HEK293T (cell line): ENCODE data around the gene CDKN2B.

ENCODE experiments used
- BHLHE40 ChIP-seq: fragments of 450-650 bp; IDR thresholded peaks from 2 replicates; pipeline ENCODE4 v1.6.1; 2016; ENCODE audit warnings: mild to moderate bottlenecking, moderate library complexity, borderline replicate concordance
- CTBP1 ChIP-seq: fragments of 450-650 bp; IDR thresholded peaks from 2 replicates; pipeline ENCODE4 v1.6.1; 2016; ENCODE audit warnings: borderline replicate concordance
- ELF4 ChIP-seq: fragments of 450-650 bp; IDR thresholded peaks from 2 replicates; pipeline ENCODE4 v1.6.1; 2017; ENCODE audit warnings: antibody characterized with exemption
- FOXA1 ChIP-seq: fragments of 450-650 bp; IDR thresholded peaks from 2 replicates; pipeline ENCODE4 v1.6.1; 2016; ENCODE audit warnings: mild to moderate bottlenecking
- FOXK2 ChIP-seq: fragments of 450-650 bp; IDR thresholded peaks from 2 replicates; pipeline ENCODE4 v1.6.1; 2016; ENCODE audit warnings: mild to moderate bottlenecking
- FOXM1 ChIP-seq: fragments of 450-650 bp; IDR thresholded peaks from 2 replicates; pipeline ENCODE4 v1.6.1; 2017; ENCODE audit warnings: mild to moderate bottlenecking, borderline replicate concordance
- HDGF ChIP-seq: fragments of 450-650 bp; IDR thresholded peaks from 2 replicates; pipeline ENCODE4 v1.6.1; 2017; ENCODE audit warnings: antibody characterized with exemption, borderline replicate concordance
- LEF1 ChIP-seq: fragments of 450-650 bp; IDR thresholded peaks from 2 replicates; pipeline ENCODE4 v1.6.1; 2017; ENCODE audit warnings: mild to moderate bottlenecking, borderline replicate concordance
- NFRKB ChIP-seq: fragments of 450-650 bp; IDR thresholded peaks from 2 replicates; pipeline ENCODE4 v1.6.1; 2016; ENCODE audit warnings: mild to moderate bottlenecking, moderate library complexity
- PKNOX1 ChIP-seq: fragments of 450-650 bp; IDR thresholded peaks from 2 replicates; pipeline ENCODE4 v1.6.1; 2016
- SP1 ChIP-seq: fragments of 450-650 bp; IDR thresholded peaks from 2 replicates; pipeline ENCODE4 v1.6.1; 2017
- SUZ12 ChIP-seq: fragments of 450-650 bp; IDR thresholded peaks from 2 replicates; pipeline ENCODE4 v1.6.1; 2016; ENCODE audit warnings: mild to moderate bottlenecking
- TARDBP ChIP-seq: fragments of 450-650 bp; IDR thresholded peaks from 2 replicates; pipeline ENCODE4 v1.6.1; 2016
- ZNF384 ChIP-seq: fragments of 450-650 bp; IDR thresholded peaks from 2 replicates; pipeline ENCODE4 v1.6.1; 2016

- TF ChIP-seq TARDBP: no peak
- no peak for TF ChIP-seq PKNOX1
- no peak for TF ChIP-seq FOXA1
- no peak for TF ChIP-seq SUZ12
- TF ChIP-seq FOXM1: no peak
- TF ChIP-seq HDGF: no peak
- no peak for TF ChIP-seq SP1
- TF ChIP-seq ZNF384: no peak
- TF ChIP-seq FOXK2: no peak
- TF ChIP-seq NFRKB: no peak
- TF ChIP-seq CTBP1: no peak
- no peak for TF ChIP-seq BHLHE40
- no peak for TF ChIP-seq ELF4
- no peak for TF ChIP-seq LEF1
These were observed 32.7 kb downstream of the CDKN2B start for GRCh38 chr9:21976334-21976875.
